GM23338 (cell line): ENCODE measurements around the gene EXOC2. TPM values are rescaled to one million over a fixed set of nuclear protein-coding genes. Genes with fewer than 3 reads are reported as not detected.

Experiments used
- ATAC-seq: fragments of 200-7000 bp; cut with Tn5 transposase; 3 replicates; pipeline ENCODE4 v1.9.1; 2020
- DNase-seq: peaks from one replicate; pipeline ENCODE4 v3.0.0-alpha.2; 2015; ENCODE audit warnings: low spot score
- H2AFZ ChIP-seq: fragments of 200-600 bp; sonication (generic); 2 replicates; pipeline ENCODE4 v1.8.0; 2016; ENCODE audit warnings: antibody characterized with exemption, mild to moderate bottlenecking, moderate library complexity
- H3F3A ChIP-seq: fragments of 200-600 bp; sonication (generic); replicated peaks from 2 replicates; pipeline ENCODE4 v1.8.0; 2017; ENCODE audit warnings: antibody characterized with exemption, mixed run types, low read depth
- H3K27ac ChIP-seq: fragments of 200-600 bp; sonication (generic); 2 replicates; pipeline ENCODE4 v1.6.1; 2016; ENCODE audit warnings: low read depth
- H3K27me3 ChIP-seq: fragments of 200-600 bp; sonication (generic); 2 replicates; pipeline ENCODE4 v1.8.0; 2016; ENCODE audit warnings: mild to moderate bottlenecking, mixed run types, moderate library complexity; ENCODE audit not compliant: insufficient read depth
- H3K36me3 ChIP-seq: fragments of 200-600 bp; sonication (generic); 2 replicates; pipeline ENCODE4 v1.8.0; 2016; ENCODE audit warnings: mild to moderate bottlenecking; ENCODE audit not compliant: insufficient read depth
- H3K4me1 ChIP-seq: fragments of 200-600 bp; sonication (generic); 2 replicates; pipeline ENCODE4 v1.8.0; 2016; ENCODE audit warnings: mild to moderate bottlenecking, moderate library complexity; ENCODE audit not compliant: insufficient read depth
- H3K4me2 ChIP-seq: fragments of 200-600 bp; sonication (generic); 2 replicates; pipeline ENCODE4 v1.7.1; 2017; ENCODE audit warnings: mixed run types
- H3K4me3 ChIP-seq: fragments of 200-600 bp; sonication (generic); 2 replicates; pipeline ENCODE4 v1.6.1; 2016; ENCODE audit warnings: mixed run types
- H3K79me2 ChIP-seq: fragments of 200-600 bp; sonication (generic); replicated peaks from 2 replicates; pipeline ENCODE4 v1.8.0; 2017; ENCODE audit warnings: mild to moderate bottlenecking; ENCODE audit not compliant: insufficient read depth
- H3K9me2 ChIP-seq: fragments of 200-600 bp; sonication (generic); 2 replicates; pipeline ENCODE4 v1.8.0; 2017; ENCODE audit not compliant: insufficient read depth
- H4K20me1 ChIP-seq: fragments of 200-600 bp; sonication (generic); replicated peaks from 2 replicates; pipeline ENCODE4 v1.8.0; 2017; ENCODE audit warnings: mild to moderate bottlenecking; ENCODE audit not compliant: insufficient read depth
- H3K27ac Mint-ChIP-seq: 2 replicates; pipeline ENCODE4 v1.8.0; 2020; ENCODE audit warnings: inconsistent platforms, mild to moderate bottlenecking, moderate library complexity, mixed read lengths
- H3K27me3 Mint-ChIP-seq: 3 replicates; pipeline ENCODE4 v1.8.0; 2022; ENCODE audit warnings: low read depth, mild to moderate bottlenecking, moderate library complexity, mixed read lengths, inconsistent platforms; ENCODE audit not compliant: insufficient read depth, poor library complexity
- H3K36me3 Mint-ChIP-seq: 3 replicates; pipeline ENCODE4 v1.8.0; 2021; ENCODE audit warnings: low read depth, mild to moderate bottlenecking, inconsistent platforms, moderate library complexity, mixed read lengths
- H3K4me1 Mint-ChIP-seq: 3 replicates; pipeline ENCODE4 v1.8.0; 2020; ENCODE audit warnings: mild to moderate bottlenecking, inconsistent platforms, mixed read lengths
- H3K4me3 Mint-ChIP-seq: 3 replicates; pipeline ENCODE4 v1.8.0; 2021; ENCODE audit warnings: moderate library complexity, mild to moderate bottlenecking, inconsistent platforms, mixed read lengths
- H3K9me3 Mint-ChIP-seq: 3 replicates; pipeline ENCODE4 v1.8.0; 2020; ENCODE audit warnings: moderate library complexity, mild to moderate bottlenecking, inconsistent platforms, mixed read lengths
- CREB1 ChIP-seq: fragments of 250-450 bp; sonication (Bioruptor Pico); IDR thresholded peaks from 2 replicates; pipeline ENCODE4 v1.5.0; 2020; ENCODE audit warnings: low read depth, mild to moderate bottlenecking, moderate library complexity
- EZH2phosphoT487 ChIP-seq: fragments of 200-600 bp; sonication (generic); IDR thresholded peaks from one replicate; pipeline ENCODE4 v1.8.1; 2018; ENCODE audit warnings: antibody characterized with exemption; ENCODE audit not compliant: unreplicated experiment
- NANOG ChIP-seq: IDR thresholded peaks from 2 replicates; pipeline ENCODE4 v1.6.1; 2016; ENCODE audit warnings: antibody characterized with exemption, borderline replicate concordance
- REST ChIP-seq: IDR thresholded peaks from one replicate; pipeline ENCODE4 v1.6.1; 2018; ENCODE audit warnings: antibody characterized with exemption; ENCODE audit not compliant: unreplicated experiment
- STAT1 ChIP-seq: IDR thresholded peaks from one replicate; pipeline ENCODE4 v1.6.1; 2016; ENCODE audit warnings: antibody characterized with exemption; ENCODE audit not compliant: unreplicated experiment
- ZNF331 ChIP-seq: fragments of 250-450 bp; sonication (Bioruptor Pico); IDR thresholded peaks from 2 replicates; pipeline ENCODE4 v1.5.0; 2020; ENCODE audit warnings: low read depth, mild to moderate bottlenecking, moderate library complexity
- ZNF462 ChIP-seq: fragments of 250-450 bp; sonication (Bioruptor Pico); IDR thresholded peaks from 2 replicates; pipeline ENCODE4 v1.5.0; 2020; ENCODE audit warnings: mild to moderate bottlenecking, moderate library complexity
- polyA plus RNA-seq: library from polyadenylated mRNA; unstranded; fragments of >200 nt; fragmentation: Nextera tagmentation; extraction: Ambion mirVana; gene quantifications from 2 replicates; pipeline ENCODE4 v1.2.1, GENCODE V29; 2016
- total RNA-seq: library from RNA; depleted of rRNA; stranded (reverse); fragments of >200 nt; shearing (Covaris generic); gene quantifications from 2 replicates; pipeline ENCODE4 v1.2.3, GENCODE V29; 2014

Gene EXOC2
- total and polyA plus RNA-seq, 2 experiments from 2014 or later = 28.7 to 93.6 TPM

- Mint-ChIP-seq H3K4me1 (peaks cover 8% of the 10 kb centered on the region), H3K27me3 (no peaks in the 10 kb centered on the region), H3K9me3 (peaks cover 15% of the 10 kb centered on the region), H3K27ac (no peak overlapping the region), H3K4me3 (no peak overlapping the region), H3K36me3 (no peaks in the 10 kb centered on the region)
- Histone ChIP-seq H3F3A (no peaks in the 10 kb centered on the region), H3K9me2 (0 out of 2 replicates have a peak, but pooled peaks cover 4% of the 10 kb centered on the region), H3K4me2 (no peak overlapping the region; the same call in 1 of the 2 replicates), H4K20me1 (no peaks in the 10 kb centered on the region), H3K36me3 (no peaks in the 10 kb centered on the region; the same call in 1 of the 2 replicates), H3K4me3 (no peak overlapping the region), H3K79me2 (no peaks in the 10 kb centered on the region), H3K27ac (no peak overlapping the region), H2AFZ (peak overlapping the region; percentile 4), H3K27me3 (no peaks in the 10 kb centered on the region), H3K4me1 (no peaks in the 10 kb centered on the region)
- DNase-seq (no peak), ATAC-seq (no peak)
- no peak for TF ChIP-seq EZH2phosphoT487
- no peak for TF ChIP-seq CREB1 (CRISPR knock-in tag)
- TF ChIP-seq REST = no peak
- no peak for TF ChIP-seq ZNF462 (CRISPR knock-in tag)
- TF ChIP-seq NANOG = no peak
- TF ChIP-seq ZNF331 (CRISPR knock-in tag) = no peak
- TF ChIP-seq STAT1 = no peak
Measured at GRCh38 chr6:456887-457286, 236.1 kb downstream of the EXOC2 start.
